ENCODE measurements around the gene C2CD3. TPM values are rescaled to one million over a fixed set of nuclear protein-coding genes. Genes with fewer than 3 reads are reported as not detected.

The C2CD3 gene
- total and polyA plus RNA-seq, 9 of the 15 experiments (the other 6 are each of a cell fraction or from before 2014, with no cell fraction given): 4.4 to 20.2 (median 15.4) TPM

GRCh38 chr11:74024261-74025029 is 146.4 kb downstream of the C2CD3 start (continued):
- TF ChIP-seq CHAMP1 (IDR thresholded peaks at IDR 0.05): no peak
- TF ChIP-seq, protein P1, sequence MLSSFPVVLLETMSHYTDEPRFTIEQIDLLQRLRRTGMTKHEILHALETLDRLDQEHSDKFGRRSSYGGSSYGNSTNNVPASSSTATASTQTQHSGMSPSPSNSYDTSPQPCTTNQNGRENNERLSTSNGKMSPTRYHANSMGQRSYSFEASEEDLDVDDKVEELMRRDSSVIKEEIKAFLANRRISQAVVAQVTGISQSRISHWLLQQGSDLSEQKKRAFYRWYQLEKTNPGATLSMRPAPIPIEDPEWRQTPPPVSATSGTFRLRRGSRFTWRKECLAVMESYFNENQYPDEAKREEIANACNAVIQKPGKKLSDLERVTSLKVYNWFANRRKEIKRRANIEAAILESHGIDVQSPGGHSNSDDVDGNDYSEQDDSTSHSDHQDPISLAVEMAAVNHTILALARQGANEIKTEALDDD (IDR thresholded peaks at IDR 0.05): peak; percentile 83
- TF ChIP-seq, protein P2, sequence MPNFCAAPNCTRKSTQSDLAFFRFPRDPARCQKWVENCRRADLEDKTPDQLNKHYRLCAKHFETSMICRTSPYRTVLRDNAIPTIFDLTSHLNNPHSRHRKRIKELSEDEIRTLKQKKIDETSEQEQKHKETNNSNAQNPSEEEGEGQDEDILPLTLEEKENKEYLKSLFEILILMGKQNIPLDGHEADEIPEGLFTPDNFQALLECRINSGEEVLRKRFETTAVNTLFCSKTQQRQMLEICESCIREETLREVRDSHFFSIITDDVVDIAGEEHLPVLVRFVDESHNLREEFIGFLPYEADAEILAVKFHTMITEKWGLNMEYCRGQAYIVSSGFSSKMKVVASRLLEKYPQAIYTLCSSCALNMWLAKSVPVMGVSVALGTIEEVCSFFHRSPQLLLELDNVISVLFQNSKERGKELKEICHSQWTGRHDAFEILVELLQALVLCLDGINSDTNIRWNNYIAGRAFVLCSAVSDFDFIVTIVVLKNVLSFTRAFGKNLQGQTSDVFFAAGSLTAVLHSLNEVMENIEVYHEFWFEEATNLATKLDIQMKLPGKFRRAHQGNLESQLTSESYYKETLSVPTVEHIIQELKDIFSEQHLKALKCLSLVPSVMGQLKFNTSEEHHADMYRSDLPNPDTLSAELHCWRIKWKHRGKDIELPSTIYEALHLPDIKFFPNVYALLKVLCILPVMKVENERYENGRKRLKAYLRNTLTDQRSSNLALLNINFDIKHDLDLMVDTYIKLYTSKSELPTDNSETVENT (CRISPR knock-in tag; IDR thresholded peaks at IDR 0.05): no peak
- peak; percentile 63 for TF ChIP-seq STAT5A (IDR thresholded peaks at IDR 0.05; ENCODE audit: borderline replicate concordance, low read length)
- TF ChIP-seq, protein P3, sequence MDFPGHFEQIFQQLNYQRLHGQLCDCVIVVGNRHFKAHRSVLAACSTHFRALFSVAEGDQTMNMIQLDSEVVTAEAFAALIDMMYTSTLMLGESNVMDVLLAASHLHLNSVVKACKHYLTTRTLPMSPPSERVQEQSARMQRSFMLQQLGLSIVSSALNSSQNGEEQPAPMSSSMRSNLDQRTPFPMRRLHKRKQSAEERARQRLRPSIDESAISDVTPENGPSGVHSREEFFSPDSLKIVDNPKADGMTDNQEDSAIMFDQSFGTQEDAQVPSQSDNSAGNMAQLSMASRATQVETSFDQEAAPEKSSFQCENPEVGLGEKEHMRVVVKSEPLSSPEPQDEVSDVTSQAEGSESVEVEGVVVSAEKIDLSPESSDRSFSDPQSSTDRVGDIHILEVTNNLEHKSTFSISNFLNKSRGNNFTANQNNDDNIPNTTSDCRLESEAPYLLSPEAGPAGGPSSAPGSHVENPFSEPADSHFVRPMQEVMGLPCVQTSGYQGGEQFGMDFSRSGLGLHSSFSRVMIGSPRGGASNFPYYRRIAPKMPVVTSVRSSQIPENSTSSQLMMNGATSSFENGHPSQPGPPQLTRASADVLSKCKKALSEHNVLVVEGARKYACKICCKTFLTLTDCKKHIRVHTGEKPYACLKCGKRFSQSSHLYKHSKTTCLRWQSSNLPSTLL (IDR thresholded peaks at IDR 0.05): no peak
- no peak for TF ChIP-seq RUNX1 (IDR thresholded peaks at IDR 0.05; ENCODE audit: low read depth)
- TF ChIP-seq NFIC (IDR thresholded peaks at IDR 0.05): peak; percentile 98
- TF ChIP-seq KDM2B (CRISPR knock-in tag; IDR thresholded peaks at IDR 0.05): no peak
- no peak for TF ChIP-seq ZHX1 (conservative IDR thresholded peaks at IDR 0.05; ENCODE audit: low read length)
- peak; percentile 93 for TF ChIP-seq CTBP1 (IDR thresholded peaks at IDR 0.05; ENCODE audit: borderline replicate concordance)
- TF ChIP-seq RBM34 (IDR thresholded peaks at IDR 0.05; ENCODE audit: borderline replicate concordance, insufficient read depth, low read length): no peak
- no peak for TF ChIP-seq TEAD4 (IDR thresholded peaks at IDR 0.05; ENCODE audit: low read length)
- no peak for TF ChIP-seq TEAD4 (CRISPR knock-in tag; IDR thresholded peaks at IDR 0.05; ENCODE audit: borderline replicate concordance)
- TF ChIP-seq CEBPG (CRISPR knock-in tag; IDR thresholded peaks at IDR 0.05): peak; percentile 58; the same call in 1 of the 2 replicates
- peak; percentile 68 to 85 for TF ChIP-seq CEBPG (tag; conservative IDR thresholded peaks at IDR 0.05 in 1 of 2, IDR thresholded peaks at IDR 0.05 in 1 of 2)
- TF ChIP-seq ZNF175 (CRISPR knock-in tag; IDR thresholded peaks at IDR 0.05; ENCODE audit: low read depth): 0 out of 2 replicates have a peak, but pooled peaks have one; percentile 58
- no peak for TF ChIP-seq PHTF2 (CRISPR knock-in tag; IDR thresholded peaks at IDR 0.05)
